ENCODE data around the gene EVC.

Gene EVC

GRCh38 chr4:5757954-5758353 lies 47.0 kb downstream of the EVC start:
- no peak for TF ChIP-seq SIN3A (IDR thresholded peaks at IDR 0.05; ENCODE audit: borderline replicate concordance, insufficient read depth, low read length)
- no peak for TF ChIP-seq FOXP2 (optimal IDR thresholded peaks at IDR 0.05; ENCODE audit: borderline replicate concordance, extremely low read depth, extremely low read length, insufficient read depth)
- TF ChIP-seq TAF1 (IDR thresholded peaks at IDR 0.05; ENCODE audit: borderline replicate concordance, insufficient read depth, low read length), result no peak
- no peak for TF ChIP-seq POLR2AphosphoS5 (IDR thresholded peaks at IDR 0.05; ENCODE audit: low read depth, low read length)
- no peak for TF ChIP-seq REST (IDR thresholded peaks at IDR 0.05; ENCODE audit: insufficient read depth in 1 of 2, low read depth in 2 of 2, low read length in 2 of 2)

GRCh38 chr4:5758741-5759140 lies 47.7 kb downstream of the EVC start:
- TF ChIP-seq POLR2AphosphoS5 (IDR thresholded peaks at IDR 0.05; ENCODE audit: low read depth, low read length) (no peak), REST (IDR thresholded peaks at IDR 0.05; ENCODE audit: insufficient read depth in 1 of 2, low read depth in 2 of 2, low read length in 2 of 2) (no peak), SIN3A (IDR thresholded peaks at IDR 0.05; ENCODE audit: borderline replicate concordance, insufficient read depth, low read length) (no peak), FOXP2 (optimal IDR thresholded peaks at IDR 0.05; ENCODE audit: borderline replicate concordance, extremely low read depth, extremely low read length, insufficient read depth) (no peak), TAF1 (IDR thresholded peaks at IDR 0.05; ENCODE audit: borderline replicate concordance, insufficient read depth, low read length) (no peak)

GRCh38 chr4:5759236-5760075 lies 48.5 kb downstream of the EVC start:
- TF ChIP-seq SIN3A (IDR thresholded peaks at IDR 0.05; ENCODE audit: borderline replicate concordance, insufficient read depth, low read length), result no peak
- no peak for TF ChIP-seq TAF1 (IDR thresholded peaks at IDR 0.05; ENCODE audit: borderline replicate concordance, insufficient read depth, low read length)
- no peak for TF ChIP-seq FOXP2 (optimal IDR thresholded peaks at IDR 0.05; ENCODE audit: borderline replicate concordance, extremely low read depth, extremely low read length, insufficient read depth)
- TF ChIP-seq REST (IDR thresholded peaks at IDR 0.05; ENCODE audit: insufficient read depth in 1 of 2, low read depth in 2 of 2, low read length in 2 of 2), result no peak
- no peak for TF ChIP-seq POLR2AphosphoS5 (IDR thresholded peaks at IDR 0.05; ENCODE audit: low read depth, low read length)

GRCh38 chr4:5760246-5760645 lies 49.2 kb downstream of the EVC start:
- TF ChIP-seq TAF1 (IDR thresholded peaks at IDR 0.05; ENCODE audit: borderline replicate concordance, insufficient read depth, low read length), result no peak
- TF ChIP-seq POLR2AphosphoS5 (IDR thresholded peaks at IDR 0.05; ENCODE audit: low read depth, low read length), result no peak
- no peak for TF ChIP-seq SIN3A (IDR thresholded peaks at IDR 0.05; ENCODE audit: borderline replicate concordance, insufficient read depth, low read length)
- no peak for TF ChIP-seq REST (IDR thresholded peaks at IDR 0.05; ENCODE audit: insufficient read depth in 1 of 2, low read depth in 2 of 2, low read length in 2 of 2)
- no peak for TF ChIP-seq FOXP2 (optimal IDR thresholded peaks at IDR 0.05; ENCODE audit: borderline replicate concordance, extremely low read depth, extremely low read length, insufficient read depth)
